NCI-H1048 (cell line): ENCODE results near the gene MMAB.

Experiments used
- DNase-seq: peaks from one replicate; lab custom pipeline; 2025; lab: John Stamatoyannopoulos, UW

Gene MMAB

GRCh38 chr12:109512608-109513007, 60.7 kb downstream of the MMAB start:
- DNase-seq: no peak

- DNase-seq: no peak
These were observed 63.1 kb downstream of the MMAB start for GRCh38 chr12:109510196-109510595.

DNA sequence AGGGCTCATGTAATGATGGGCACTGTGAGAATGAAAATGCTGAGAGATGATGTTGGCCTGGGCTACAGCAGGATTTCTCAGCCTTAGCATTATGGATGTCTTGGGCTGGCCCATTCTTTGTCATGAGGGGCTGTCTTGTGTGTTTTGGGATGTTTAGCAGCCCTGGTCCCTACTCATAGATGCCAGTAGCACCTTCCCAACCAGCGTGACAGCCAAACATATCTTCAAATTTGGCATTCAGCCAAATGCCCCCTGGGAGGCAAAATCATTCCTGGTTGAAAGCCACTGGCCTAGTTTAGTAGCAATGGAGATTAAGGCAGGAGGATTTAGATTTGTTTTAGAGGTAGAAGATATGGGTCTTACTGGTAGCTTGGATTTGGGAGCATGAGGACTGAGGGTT, 69.2 kb downstream of the MMAB start:
- DNase-seq: no peak
